Measurements from ENCODE around the gene SORCS3.

- no peak for TF ChIP-seq POLR2A (IDR thresholded peaks at IDR 0.05; ENCODE audit: borderline replicate concordance, extremely low read depth, insufficient read depth, insufficient read length)
- TF ChIP-seq CTCF (IDR thresholded peaks at IDR 0.05 in 2 of 3, conservative IDR thresholded peaks at IDR 0.05 in 1 of 3; ENCODE audit: borderline replicate concordance in 1 of 3, insufficient read depth in 1 of 3, low read depth in 2 of 3, low read length in 2 of 3), result no peak
- TF ChIP-seq MAX (IDR thresholded peaks at IDR 0.05), result no peak
- no peak for TF ChIP-seq EZH2 (IDR thresholded peaks at IDR 0.05)
- no peak for TF ChIP-seq TCF7L2 (IDR thresholded peaks at IDR 0.05; ENCODE audit: borderline replicate concordance, extremely low read depth, insufficient read depth, insufficient read length)
- no peak for TF ChIP-seq CEBPB (IDR thresholded peaks at IDR 0.05; ENCODE audit: low read depth)
- no peak for TF ChIP-seq POLR2AphosphoS5 (IDR thresholded peaks at IDR 0.05; ENCODE audit: low read depth, low read length)
Measured at GRCh38 chr10:104957178-104957841, 316.2 kb downstream of the SORCS3 start.
